HG02840 (cell line): Measurements from ENCODE around the gene KIF21B.
"Not testable (repeated sequence)": the region's sequence is repeated elsewhere in the genome, so short reads cannot be mapped to it uniquely, and the experiment has no call there.

Source experiments
- ATAC-seq: cut with Tn5 transposase; IDR thresholded peaks from one replicate; pipeline ENCODE4 v1.9.1; 2021; ENCODE audit warnings: mild to moderate bottlenecking, moderate library complexity, moderate number of reproducible peaks; ENCODE audit not compliant: unreplicated experiment, low FRiP score

Gene KIF21B

GRCh38 chr1:200949626-200950025 is 73.9 kb downstream of the KIF21B start:
- ATAC-seq: no peak

GRCh38 chr1:200947059-200947566 is 76.4 kb downstream of the KIF21B start:
- no peak for ATAC-seq

DNA sequence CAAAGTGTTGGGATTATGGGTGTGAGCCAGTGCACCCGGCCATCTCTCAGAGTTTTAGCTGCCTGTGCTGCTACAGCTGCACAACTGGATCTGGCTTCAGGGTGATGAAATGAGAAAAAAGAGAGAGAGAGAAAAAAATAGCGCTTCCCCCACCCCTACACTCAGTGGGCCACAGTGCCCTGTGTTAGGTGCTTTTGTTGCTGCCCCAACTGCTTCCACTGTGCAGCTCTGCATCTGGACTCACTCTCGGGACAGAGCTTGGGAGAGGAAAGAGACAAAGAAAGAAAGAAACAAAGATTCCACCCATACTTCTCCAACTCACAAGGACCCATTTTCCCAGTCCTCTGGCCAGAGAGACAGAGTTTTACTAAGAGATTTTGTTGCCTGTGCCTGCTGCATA is 78.4 kb downstream of the KIF21B start:
- ATAC-seq: no peak

- no peak for ATAC-seq
Measured at GRCh38 chr1:200938955-200939354, 84.6 kb downstream of the KIF21B start.

DNA sequence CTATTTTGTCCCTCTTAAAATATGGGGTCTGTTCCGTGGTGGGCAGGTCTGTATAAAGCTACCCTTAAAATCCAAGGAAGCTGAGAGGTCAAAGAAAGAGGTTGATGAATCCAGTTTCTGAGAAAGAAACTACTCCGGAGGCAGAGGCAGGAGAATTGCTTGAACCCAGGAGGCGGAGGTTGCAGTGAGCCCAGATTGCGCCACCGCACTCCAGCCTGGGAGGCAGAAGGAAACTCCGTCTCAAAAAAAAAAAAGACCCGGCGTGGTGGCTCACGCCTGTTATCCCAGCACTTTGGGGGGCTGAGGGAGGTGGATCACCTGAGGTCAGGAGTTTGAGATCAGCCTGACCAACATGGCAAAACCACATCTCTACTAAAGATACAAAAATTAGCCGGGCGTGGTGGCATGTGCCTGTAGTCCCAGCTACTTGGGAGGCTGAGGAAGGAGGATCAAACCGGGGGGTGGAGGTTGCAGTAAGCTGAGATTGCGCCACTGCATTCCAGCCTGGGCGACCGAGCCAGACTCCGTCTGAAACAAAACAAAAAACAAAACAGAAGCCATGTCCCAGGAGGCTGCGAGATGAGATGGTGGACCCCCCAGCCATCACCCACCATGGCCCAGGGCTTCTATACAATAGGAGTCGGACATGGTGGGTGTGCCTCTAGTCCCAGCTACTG is 88.1 kb downstream of the KIF21B start:
- ATAC-seq: not testable (repeated sequence)

DNA sequence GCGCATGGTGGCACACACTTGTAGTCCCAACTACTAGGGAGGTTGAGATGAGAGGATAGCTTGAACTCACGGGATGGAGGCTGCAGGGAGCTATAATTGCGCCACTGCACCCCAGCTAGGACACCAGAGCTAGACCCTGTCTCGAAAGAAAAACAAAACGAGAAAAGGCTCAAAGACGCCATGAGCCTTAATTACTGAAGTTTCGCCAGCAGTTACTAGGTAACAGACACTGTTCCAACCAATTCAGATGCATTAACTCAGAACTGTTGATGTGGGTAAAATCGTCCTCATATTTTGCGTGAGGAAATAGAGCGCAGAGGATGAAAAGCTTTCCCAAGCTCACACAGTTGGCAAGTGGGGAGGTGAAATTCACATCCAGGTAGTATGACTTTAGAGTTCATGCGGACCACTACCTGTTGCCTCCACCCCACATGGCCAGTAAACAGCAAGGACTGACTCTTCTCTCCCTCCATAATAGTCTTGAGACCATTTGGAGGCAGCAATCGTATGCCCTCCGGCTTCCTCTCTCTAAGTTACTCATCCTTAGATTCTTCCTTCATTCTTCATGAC is 88.8 kb downstream of the KIF21B start:
- ATAC-seq: no peak

- ATAC-seq: no peak
Measured at GRCh38 chr1:200931776-200932175, 91.7 kb downstream of the KIF21B start.

GRCh38 chr1:200930285-200930684 is 93.2 kb downstream of the KIF21B start:
- ATAC-seq: not testable (repeated sequence)

GRCh38 chr1:200929530-200930278 is 93.8 kb downstream of the KIF21B start:
- ATAC-seq: no peak

DNA sequence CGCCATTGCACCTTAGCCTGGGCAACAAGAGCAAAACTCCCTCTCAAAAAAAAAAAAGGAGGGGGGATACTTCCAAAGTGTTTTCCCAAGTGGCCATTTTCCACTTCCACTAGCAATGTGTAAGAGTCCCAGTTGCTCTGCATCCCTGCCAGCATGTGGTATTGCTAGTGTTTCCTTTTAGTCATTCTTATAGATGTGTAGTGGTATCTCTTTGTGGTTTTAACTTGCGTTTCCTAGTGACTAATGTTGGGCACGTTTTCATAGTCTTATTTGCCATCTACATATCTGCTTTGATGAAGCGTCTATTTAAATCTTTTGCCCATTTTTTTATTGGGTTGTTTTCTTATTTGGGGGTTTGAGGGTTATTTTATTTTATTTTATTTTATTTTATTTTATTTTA is 97.7 kb downstream of the KIF21B start:
- no peak for ATAC-seq

DNA sequence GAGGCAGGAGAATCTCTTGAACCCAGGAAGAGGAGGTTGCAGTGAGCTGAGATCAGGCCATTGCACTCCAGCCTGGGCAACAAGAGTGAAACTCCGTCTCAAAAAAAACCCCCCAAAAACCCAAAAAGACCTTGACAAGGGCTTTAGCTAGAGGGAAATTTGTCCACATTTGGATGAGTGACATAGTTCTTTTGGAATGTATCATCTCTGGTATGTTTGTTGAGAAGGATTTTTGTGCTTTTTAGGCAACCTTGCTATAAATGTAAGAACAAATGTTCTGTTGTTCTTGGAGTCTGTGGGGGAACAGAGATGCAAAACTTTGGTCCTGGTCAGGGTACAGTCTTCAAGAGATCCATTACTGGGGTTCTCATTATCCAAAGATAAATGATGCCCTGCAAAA is 99.9 kb downstream of the KIF21B start:
- ATAC-seq: no peak

GRCh38 chr1:200922406-200922805 is 101.1 kb downstream of the KIF21B start:
- no peak for ATAC-seq

- no peak for ATAC-seq
Measured at GRCh38 chr1:200921571-200922110, 101.9 kb downstream of the KIF21B start.
